GM19099 (cell line): ENCODE data around the gene MIP.

Experiments
- POLR2A ChIP-seq: IDR thresholded peaks from 3 replicates; pipeline ENCODE4 v1.6.1; 2011; ENCODE audit warnings: low read depth; ENCODE audit not compliant: insufficient read length; ENCODE audit errors: extremely low read depth

MIP gene

DNA sequence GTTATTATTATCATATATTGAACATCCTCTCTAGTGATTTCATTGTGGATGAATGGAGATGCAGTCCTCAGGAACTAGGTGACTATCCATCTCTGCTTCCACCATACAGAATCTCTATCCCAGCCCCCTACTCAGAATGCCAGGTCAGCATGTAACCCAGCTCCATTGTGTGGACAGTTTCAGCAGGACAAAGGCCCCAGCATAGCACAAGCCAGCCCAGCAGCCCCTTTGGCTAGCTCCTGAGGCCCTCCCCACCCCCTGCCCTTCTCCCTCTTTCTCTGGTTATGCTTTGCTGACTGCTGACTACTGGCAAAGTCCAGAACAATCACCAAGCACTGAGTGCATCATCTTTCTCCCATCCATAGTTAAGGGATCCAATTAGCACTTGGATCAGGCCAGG is 8.1 kb upstream of the MIP start:
- TF ChIP-seq POLR2A: no peak

DNA sequence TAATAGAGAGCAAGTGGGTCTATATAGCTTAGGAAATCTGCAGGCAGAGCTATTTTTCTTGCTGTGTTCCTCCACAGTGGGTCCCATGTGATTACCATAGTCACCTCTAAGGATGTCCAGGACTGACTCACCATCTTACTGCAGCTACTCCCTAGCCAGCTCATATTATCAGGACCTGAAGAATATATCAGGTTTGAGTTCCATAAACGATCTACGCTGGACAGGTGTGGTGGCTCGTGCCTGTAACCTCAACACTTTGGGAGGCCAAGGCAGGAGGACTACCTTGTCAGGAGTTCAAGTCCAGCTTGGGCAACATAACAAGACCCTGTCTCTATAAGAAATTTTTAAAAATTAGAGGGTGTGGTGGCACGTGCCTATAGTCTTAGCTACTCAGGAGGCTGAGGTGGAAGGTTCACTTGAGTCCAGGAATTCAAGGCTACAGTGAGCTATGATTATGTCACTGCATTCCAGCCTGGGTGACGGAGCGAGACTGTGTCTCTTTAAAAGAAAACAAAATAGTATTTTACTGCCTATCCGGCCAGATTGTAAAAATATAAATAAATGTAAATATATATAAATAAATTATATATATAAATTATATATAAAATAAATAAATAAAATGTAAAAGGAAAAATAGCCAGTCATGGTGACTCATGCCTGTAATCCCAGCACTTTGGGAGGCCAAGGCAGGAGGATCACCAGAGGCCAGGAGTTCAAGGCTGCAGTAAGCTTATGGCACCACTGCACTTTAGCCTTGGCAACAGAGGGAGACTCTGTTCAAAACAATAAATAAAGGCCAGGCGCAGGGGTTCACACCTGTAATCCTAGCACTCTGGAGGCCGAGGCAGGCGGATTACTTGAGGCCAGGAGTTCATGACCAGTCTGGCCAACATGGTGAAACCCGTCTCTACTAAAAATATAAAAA is 7.0 kb upstream of the MIP start:
- TF ChIP-seq POLR2A: no peak

DNA sequence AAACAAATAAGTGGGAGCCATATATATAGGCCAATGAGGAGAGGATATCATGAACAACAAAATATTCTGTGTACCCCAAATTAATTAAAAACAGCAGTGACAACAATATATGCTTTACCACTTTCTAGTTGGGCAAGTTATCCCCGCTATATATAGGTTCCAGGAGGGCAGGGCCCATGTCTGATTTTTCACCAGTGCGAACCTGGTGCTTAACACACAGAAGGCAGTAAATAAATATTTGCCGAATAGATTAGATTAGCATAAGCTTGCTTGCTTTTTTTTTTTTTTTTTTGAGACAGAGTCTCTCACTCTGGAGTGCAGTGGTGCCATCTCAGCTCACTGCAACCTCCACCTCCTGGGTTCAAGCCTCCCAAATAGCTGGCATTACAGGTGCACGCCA is 3.4 kb upstream of the MIP start:
- no peak for TF ChIP-seq POLR2A

DNA sequence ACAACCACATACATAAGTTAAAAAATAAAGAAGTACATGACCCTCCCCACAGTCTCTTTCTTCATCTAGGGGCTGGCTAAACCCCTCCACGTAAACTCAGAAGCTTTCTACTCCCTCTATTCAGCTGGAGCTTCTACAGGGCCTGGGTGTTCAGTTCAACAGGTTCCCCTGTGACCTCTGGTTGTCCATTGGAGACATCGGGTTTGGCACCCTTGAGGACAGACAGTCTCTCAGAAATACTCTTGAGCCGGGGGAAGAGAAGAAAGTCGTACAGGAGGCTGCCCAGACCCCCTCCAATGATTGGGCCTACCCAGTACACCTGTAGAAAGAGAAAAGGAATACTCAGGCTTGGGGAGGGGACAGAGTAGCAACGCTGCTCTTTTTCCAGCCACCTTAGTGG is 3.3 kb downstream of the MIP start:
- TF ChIP-seq POLR2A: no peak

DNA sequence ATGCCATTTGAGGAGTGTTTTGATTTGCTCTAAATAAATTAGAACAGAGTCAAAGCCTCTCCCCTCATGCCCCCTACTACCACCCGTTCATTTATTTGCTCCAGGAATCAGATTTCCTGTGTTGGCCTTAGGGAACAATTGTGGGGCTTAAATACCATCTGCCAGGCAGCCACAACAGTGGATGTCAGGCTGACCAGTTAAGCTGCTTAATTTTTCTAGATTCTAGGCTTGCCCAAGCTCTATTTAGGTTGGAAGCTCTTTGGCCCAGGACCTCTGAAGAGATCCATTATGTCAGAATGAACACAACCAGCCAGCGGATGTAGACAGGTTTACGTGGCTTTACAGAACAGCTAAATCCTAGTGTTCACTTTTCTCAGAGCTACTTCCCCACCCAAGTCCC is 4.2 kb downstream of the MIP start:
- TF ChIP-seq POLR2A: no peak

DNA sequence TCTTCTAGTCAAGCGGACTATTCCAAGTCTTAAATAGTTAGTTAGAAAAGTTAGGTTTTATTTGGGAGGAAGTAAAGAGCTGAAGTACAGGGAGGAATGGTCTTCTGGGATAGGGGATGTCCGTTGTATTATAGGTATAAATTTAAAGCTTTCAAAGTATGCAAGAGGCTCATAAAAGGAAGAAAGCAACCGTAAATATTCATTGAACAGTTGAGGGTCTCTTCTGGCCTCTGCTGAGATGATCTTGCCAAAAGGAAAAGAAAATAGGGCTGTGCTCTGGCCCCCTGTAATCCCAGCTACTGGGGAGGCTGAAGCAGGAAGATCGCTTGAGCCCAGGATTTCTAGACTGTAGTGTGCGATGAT is 4.9 kb downstream of the MIP start:
- no peak for TF ChIP-seq POLR2A

DNA sequence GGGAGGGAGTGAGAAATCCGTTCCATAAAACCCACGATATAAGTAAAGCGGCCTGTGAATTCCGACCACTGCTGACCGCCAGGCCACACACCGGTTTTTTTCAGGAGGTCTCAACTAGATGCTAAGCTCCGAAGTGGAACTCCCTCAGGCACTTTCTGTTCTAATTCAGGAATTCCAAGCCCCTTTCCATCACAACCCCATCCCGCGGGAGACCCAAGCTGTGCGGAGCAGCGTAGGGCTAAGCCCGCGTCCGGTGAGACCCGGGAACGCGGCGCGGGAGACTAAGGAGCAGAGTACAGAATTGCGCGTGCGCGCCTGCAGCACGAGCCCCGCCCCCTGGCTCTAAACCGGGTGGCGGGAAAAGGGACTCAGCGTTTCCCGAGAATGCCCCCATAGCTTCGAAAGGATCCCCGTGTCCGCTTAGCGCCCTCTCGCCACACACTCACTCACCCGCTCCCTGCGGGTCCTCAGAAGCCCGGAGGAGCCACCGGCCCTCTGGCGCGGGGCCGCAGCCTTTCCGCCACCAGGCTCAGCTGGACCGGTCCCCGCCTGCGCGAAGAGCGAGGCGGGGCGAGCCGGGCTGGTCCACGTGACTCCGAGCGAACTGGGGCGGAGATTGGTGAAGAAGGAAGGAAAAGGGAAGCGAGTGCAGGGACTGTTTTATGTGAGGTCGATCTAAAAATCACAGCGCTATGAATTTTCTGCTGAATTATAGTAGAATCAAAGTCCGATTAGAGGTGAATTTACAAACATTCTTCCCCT is 5.4 kb downstream of the MIP start, which contains the start of gene TIMELESS:
TIMELESS (minus strand) TSS at position 567 of the 762 bp plus-strand sequence. CDS start 15,256 bp downstream, outside the sequence.
- TF ChIP-seq POLR2A: peak; percentile 90

DNA sequence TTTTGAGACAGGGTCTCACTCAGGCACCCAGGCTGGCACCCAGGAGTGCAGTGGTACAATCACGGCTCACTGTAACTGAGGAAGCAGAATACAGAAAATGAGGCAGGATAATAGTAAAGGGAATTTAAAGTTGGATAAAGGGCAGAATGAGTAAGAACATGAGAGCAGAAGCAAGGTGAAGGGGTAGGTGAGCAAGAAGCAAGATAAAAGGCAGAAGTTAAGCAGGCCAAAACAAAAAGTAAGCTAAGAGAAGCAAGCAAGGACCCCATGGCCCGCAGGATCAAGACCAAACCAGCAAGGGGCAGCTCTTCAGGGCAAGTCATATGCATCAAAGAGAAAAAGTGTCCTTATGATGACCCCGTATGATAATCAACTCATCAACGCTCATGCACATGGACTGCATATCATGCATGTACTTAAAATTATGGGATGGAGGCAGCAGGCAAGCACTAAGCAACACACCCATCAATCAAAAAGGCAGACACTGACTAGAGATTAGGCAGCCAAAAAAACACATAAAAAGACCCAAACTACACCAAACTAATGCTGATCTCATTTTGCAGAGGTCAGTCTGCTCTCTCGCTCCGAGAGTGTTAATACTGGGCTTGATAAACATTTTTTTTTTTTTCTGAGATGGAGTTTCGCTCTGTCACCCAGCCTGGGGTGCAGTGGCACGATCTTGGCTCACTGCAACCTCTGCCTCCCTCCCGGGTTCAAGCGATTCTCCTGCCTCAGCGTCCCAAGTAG is 16.9 kb downstream of the MIP start:
- TF ChIP-seq POLR2A: no peak

DNA sequence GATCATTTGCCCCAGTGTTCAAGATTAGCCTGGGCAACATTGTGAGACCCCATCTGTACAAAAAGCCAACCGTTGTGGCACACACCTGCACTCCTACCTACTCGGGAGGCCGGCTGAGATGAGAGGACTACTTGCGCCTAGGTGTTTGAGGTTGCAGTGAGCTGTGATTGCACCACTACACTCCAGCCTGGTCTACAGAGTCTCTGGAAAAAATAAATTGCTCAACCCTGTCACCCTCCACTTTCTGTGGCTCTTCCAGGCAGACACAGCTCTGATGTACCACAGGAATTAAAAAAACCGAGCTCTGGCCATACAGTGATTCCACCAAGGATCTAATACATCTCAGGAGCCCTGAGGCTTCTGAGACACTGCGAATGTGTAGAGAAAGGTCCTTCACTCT is 19.6 kb downstream of the MIP start:
- no peak for TF ChIP-seq POLR2A

DNA sequence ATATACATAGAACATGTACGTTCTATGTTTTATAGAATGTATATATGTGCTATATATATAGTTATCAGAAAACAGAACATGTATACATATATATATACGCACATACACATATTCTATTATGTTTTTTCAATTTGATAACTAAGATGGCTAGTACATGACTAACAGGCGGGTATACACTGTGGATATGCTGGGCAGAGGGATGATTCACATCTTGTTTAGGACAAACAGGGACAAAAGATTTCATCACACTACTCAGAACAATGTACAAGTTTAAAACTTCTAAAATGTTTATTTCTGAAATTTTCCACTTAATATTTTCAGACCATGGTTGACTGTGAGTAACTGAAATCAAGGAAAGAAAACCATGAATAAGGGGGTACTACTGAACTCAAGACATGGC is 22.6 kb downstream of the MIP start:
- TF ChIP-seq POLR2A: no peak

DNA sequence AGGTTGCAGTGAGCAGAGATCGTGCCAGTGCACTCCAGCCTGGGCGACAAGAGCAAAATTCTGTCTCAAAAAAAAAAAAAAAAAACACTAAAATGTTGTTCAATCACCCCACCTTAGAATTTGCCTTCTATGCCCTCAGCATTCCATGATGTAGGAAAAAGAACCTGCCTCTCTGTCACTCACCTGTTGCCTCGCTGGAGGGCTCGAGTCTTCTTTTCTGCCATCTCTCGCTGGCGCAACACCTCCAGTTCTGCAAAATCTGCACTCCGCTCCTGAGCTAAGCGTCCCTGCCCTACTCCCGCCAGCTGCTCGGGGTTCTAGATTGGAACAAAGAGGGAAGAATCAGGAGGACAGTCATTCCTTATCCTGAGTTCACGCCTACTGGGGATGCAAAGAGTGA is 23.2 kb downstream of the MIP start:
- no peak for TF ChIP-seq POLR2A

DNA sequence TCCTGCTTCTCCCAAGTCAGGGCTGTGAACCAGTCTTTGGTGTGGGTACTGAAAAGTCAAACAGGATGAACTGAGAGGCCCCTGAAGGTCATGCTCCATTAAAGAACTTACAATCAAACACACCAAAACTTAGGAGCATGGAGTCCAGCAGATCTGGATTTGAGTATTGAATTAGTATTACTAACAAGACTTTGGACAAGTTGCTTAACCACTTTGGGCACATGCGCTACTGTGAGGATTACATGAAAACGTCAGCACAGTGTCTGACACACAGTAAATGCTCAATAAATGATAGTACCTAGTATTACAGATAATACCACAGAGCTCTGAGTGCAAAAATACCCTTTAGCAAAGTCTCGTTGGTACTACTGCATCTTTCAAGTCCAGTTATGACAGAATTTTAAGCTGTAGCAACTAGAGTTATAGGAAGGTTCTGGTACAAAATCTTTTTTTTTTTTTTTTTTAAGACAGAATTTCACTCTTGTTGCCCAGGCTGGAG is 28.5 kb downstream of the MIP start:
- no peak for TF ChIP-seq POLR2A

DNA sequence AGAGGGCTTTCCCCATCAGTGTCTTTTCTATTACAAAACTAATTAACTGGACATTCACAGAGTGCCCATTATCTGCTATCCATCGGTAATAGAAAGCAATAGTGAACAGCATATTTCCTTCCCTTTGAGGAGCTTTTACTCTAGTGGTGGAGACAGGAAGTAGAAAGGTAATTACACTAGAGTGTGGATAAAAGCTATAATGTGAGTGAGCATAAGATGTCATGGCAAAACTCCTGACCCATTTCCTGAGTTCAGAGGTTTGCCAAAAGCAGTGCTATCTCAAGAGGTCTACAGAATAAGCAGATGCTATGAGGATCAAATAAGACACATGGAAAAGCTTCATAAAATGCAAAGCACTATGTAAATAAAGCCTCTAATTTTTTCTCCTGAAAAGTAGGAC is 29.3 kb downstream of the MIP start:
- no peak for TF ChIP-seq POLR2A

DNA sequence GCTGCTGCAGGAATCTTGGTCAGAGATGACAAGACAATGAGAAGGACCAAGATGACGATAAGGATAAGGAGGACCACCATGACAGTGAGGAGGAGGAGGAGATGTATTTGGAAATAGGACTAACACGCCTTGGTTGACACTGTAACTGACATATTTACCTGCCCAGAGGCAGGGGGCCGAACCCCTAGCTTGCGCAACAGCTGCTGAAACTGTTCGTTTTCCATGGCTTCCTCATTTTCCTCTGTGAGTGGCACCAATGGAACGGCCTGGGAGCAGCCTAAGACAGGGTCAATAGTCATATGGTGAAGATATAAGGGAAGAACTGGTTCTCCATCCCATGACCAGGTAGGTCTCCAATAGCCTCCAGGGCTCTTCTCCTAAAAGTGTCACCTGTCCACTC is 34.0 kb downstream of the MIP start:
- no peak for TF ChIP-seq POLR2A

DNA sequence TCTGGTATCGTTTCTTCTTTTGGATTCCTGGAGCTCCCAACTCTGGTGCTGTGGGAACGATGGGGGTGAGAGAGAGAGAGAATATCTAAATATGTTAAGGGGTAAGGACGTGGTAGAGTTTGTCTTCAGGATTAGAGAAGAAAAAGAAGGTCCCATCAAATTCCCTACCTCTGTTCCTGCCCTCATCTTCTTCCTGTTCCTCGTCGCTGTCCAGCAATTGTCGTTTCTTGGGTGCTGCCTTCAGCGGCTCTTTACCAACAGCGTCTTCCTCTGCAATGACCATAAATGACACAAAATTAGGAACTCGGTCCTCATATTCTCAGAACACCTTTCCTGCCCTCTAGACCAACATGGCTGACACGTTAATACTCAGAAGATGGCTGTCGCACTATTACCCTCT is 36.7 kb downstream of the MIP start:
- no peak for TF ChIP-seq POLR2A
